DND-41 (cell line): ENCODE results near the gene PQBP1.
"Not testable (repeated sequence)": the region's sequence is repeated elsewhere in the genome, so short reads cannot be mapped to it uniquely, and the experiment has no call there.

Experiments used
- ATAC-seq: fragments of 200-7000 bp; cut with Tn5 transposase; 3 replicates; pipeline ENCODE4 v1.9.1; 2021; ENCODE audit warnings: low read depth; ENCODE audit not compliant: insufficient read depth
- DNase-seq: peaks from one replicate; pipeline ENCODE4 v3.0.0-alpha.2; 2020
- H2AFZ ChIP-seq: 2 replicates; pipeline ENCODE4 v1.6.0; 2012; ENCODE audit warnings: low read depth, low read length
- H3K27ac ChIP-seq: 2 replicates; pipeline ENCODE4 v1.5.1; 2012; ENCODE audit warnings: low read length, inconsistent platforms
- H3K27me3 ChIP-seq: fragments of 200-600 bp; sonication (generic); 2 replicates; pipeline ENCODE4 v1.6.0; 2012; ENCODE audit warnings: low read length, mild to moderate bottlenecking, inconsistent platforms; ENCODE audit not compliant: insufficient read depth, poor library complexity
- H3K36me3 ChIP-seq: 2 replicates; pipeline ENCODE4 v1.5.1; 2012; ENCODE audit warnings: low read length, inconsistent platforms; ENCODE audit not compliant: insufficient read depth
- H3K4me1 ChIP-seq: 2 replicates; pipeline ENCODE4 v1.5.1; 2012; ENCODE audit warnings: mild to moderate bottlenecking, low read length; ENCODE audit not compliant: insufficient read depth
- H3K4me2 ChIP-seq: 2 replicates; pipeline ENCODE4 v1.6.0; 2012; ENCODE audit warnings: mild to moderate bottlenecking, moderate library complexity, low read length, inconsistent platforms; ENCODE audit not compliant: insufficient read depth
- H3K4me3 ChIP-seq, 2 experiments: fragments of 200-600 bp in 1 of 2; shearing (Covaris generic) in 1 of 2; 2 replicates each; pipeline ENCODE4 v1.5.1; 2012 to 2016; ENCODE audit warnings: inconsistent platforms in 2 of 2, low read length in 2 of 2, mild to moderate bottlenecking in 2 of 2, low read depth in 1 of 2, moderate library complexity in 1 of 2
- H3K79me2 ChIP-seq: 2 replicates; pipeline ENCODE4 v1.6.0; 2012; ENCODE audit warnings: low read length, inconsistent platforms; ENCODE audit not compliant: insufficient read depth
- H3K9ac ChIP-seq: 2 replicates; pipeline ENCODE4 v1.6.0; 2012; ENCODE audit warnings: low read depth, mild to moderate bottlenecking, inconsistent platforms, low read length, moderate library complexity
- H3K9me3 ChIP-seq: 2 replicates; pipeline ENCODE4 v1.5.1; 2012; ENCODE audit warnings: low read length, moderate library complexity, mild to moderate bottlenecking, inconsistent platforms; ENCODE audit not compliant: insufficient read depth, severe bottlenecking
- H4K20me1 ChIP-seq: 2 replicates; pipeline ENCODE4 v1.6.0; 2012; ENCODE audit warnings: low read length; ENCODE audit not compliant: insufficient read depth
- CTCF ChIP-seq: IDR thresholded peaks from 2 replicates; pipeline ENCODE4 v1.5.1; 2012; ENCODE audit warnings: borderline replicate concordance, low read length, moderate library complexity, mild to moderate bottlenecking; ENCODE audit not compliant: poor library complexity, severe bottlenecking; ENCODE audit errors: extremely low read depth
- EZH2 ChIP-seq: IDR thresholded peaks from 3 replicates; pipeline ENCODE4 v1.6.1; 2012; ENCODE audit warnings: borderline replicate concordance, low read depth, mild to moderate bottlenecking, moderate library complexity, low read length, inconsistent platforms; ENCODE audit not compliant: severe bottlenecking

PQBP1 gene

GRCh38 chrX:48897625-48898306, at the start of gene PQBP1, which contains the start of gene TIMM17B:
PQBP1 (plus strand) TSS chrX:48897930; CDS start chrX:48898510, 580 bp downstream.
TIMM17B (minus strand) TSS chrX:48897768; CDS start chrX:48897749, 19 bp downstream.
- Histone ChIP-seq H3K4me1 (peaks cover 29% of the 10 kb centered on the region), H3K9ac (peak within 1 kb of the TSS; percentile 94), H3K4me3 (peak within 1 kb of the TSS; percentile 88 to 98), H3K27ac (peak within 1 kb of the TSS; percentile 99), H3K79me2 (peaks cover 50% of the 10 kb centered on the region), H3K9me3 (no peaks in the 10 kb centered on the region), H2AFZ (peak within 1 kb of the TSS; percentile 90), H3K27me3 (no peaks in the 10 kb centered on the region), H3K4me2 (peak within 1 kb of the TSS; percentile 97), H3K36me3 (peaks cover 50% of the 10 kb centered on the region), H4K20me1 (peaks cover 30% of the 10 kb centered on the region)
- no peak for TF ChIP-seq EZH2
- TF ChIP-seq CTCF = no peak
- DNase-seq = peak; percentile 92
- peak; percentile 93 for ATAC-seq

- H3K9me3 ChIP-seq = no peaks in the 10 kb centered on the region
- H3K4me3 ChIP-seq = no peak overlapping the region
- no peak overlapping the region for H3K9ac ChIP-seq
- no peaks in the 10 kb centered on the region for H3K4me1 ChIP-seq
- TF ChIP-seq CTCF (no peak), EZH2 (no peak)
- no peak overlapping the region for H3K4me2 ChIP-seq
- DNase-seq = no peak
- peak; percentile 83 for ATAC-seq
- H3K79me2 ChIP-seq = no peaks in the 10 kb centered on the region
- H3K36me3 ChIP-seq = no peaks in the 10 kb centered on the region
- no peaks in the 10 kb centered on the region for H4K20me1 ChIP-seq
- no peaks in the 10 kb centered on the region for H3K27me3 ChIP-seq
- H3K27ac ChIP-seq = no peak overlapping the region
- no peak overlapping the region for H2AFZ ChIP-seq
Observed at GRCh38 chrX:48848847-48849246, 48.9 kb upstream of the PQBP1 start.

- Histone ChIP-seq H3K27me3 (no peaks in the 10 kb centered on the region), H3K4me2 (no peak overlapping the region), H2AFZ (no peak overlapping the region), H3K36me3 (no peaks in the 10 kb centered on the region), H3K27ac (no peak overlapping the region), H4K20me1 (no peaks in the 10 kb centered on the region), H3K9ac (no peak overlapping the region), H3K79me2 (no peaks in the 10 kb centered on the region), H3K9me3 (no peaks in the 10 kb centered on the region), H3K4me1 (no peaks in the 10 kb centered on the region), H3K4me3 (no peak overlapping the region)
- DNase-seq = no peak
- ATAC-seq = no peak
- TF ChIP-seq CTCF (no peak), EZH2 (no peak)
Observed at GRCh38 chrX:48852857-48853256, 44.9 kb upstream of the PQBP1 start.

- H3K79me2 ChIP-seq, H4K20me1 ChIP-seq, H3K27me3 ChIP-seq, H3K9me3 ChIP-seq, ATAC-seq, DNase-seq, H2AFZ ChIP-seq, H3K27ac ChIP-seq, H3K9ac ChIP-seq, H3K36me3 ChIP-seq, H3K4me2 ChIP-seq, H3K4me1 ChIP-seq, H3K4me3 ChIP-seq: not testable (repeated sequence)
Observed at GRCh38 chrX:48853494-48853893, 44.2 kb upstream of the PQBP1 start.

- H3K9ac ChIP-seq, H3K79me2 ChIP-seq, H4K20me1 ChIP-seq, H3K4me2 ChIP-seq, H3K4me3 ChIP-seq, DNase-seq, H3K27me3 ChIP-seq, H3K27ac ChIP-seq, H3K9me3 ChIP-seq, H2AFZ ChIP-seq, H3K36me3 ChIP-seq, H3K4me1 ChIP-seq, ATAC-seq: not testable (repeated sequence)
Observed at GRCh38 chrX:48854121-48854804, 43.5 kb upstream of the PQBP1 start.
